ENCODE data around the gene XPO4.
A peak's percentile ranks its signal among the peaks of the same experiment; 100 is the strongest.
"Not testable (repeated sequence)": the region's sequence is repeated elsewhere in the genome, so short reads cannot be mapped to it uniquely, and the experiment has no call there.

XPO4 gene

DNA sequence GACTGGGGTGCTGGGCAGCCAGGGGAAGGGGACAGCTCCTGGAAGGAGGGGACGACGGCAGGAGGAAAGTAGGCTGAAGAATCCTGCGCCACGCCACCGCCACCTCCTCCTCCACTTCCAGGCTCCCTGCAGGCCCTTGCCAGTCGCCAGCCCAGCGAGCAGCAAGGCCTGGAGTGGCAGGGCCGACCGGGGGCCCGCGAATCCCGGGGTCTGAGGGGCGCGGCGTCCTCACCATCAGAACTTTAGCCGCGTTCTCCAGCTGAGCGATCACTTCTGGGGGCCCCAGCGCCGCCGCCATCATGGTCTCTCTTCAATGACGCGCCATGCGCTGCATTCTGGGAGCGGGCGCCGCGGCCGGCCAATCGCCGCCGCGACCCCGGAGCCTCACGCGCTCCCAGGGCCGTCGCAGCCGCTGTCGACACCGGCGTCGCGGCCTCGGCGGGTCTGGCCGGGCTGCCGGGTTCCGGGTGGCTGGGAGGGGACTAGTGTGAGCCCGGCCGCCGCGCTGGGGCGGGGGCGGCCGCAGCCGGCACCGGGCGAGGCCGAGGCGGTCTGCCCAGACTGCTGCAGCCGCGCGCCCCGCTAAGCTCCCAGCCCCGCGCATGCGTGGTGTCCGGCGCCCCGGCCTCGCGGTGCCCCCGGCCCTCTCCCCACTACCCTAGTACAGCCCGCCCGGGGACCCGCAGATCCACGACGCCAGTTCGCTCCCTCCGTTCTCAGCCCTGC, at the start of gene XPO4:
Gene XPO4, minus strand, starts transcription at position 309 of the 726 bp plus-strand sequence. Its CDS starts 8 bp downstream, at position 301.
- DNase-seq (ENCODE audit: low read depth in 1 of 2, low spot score in 1 of 2), result peak; percentile 63 to 68

DNA sequence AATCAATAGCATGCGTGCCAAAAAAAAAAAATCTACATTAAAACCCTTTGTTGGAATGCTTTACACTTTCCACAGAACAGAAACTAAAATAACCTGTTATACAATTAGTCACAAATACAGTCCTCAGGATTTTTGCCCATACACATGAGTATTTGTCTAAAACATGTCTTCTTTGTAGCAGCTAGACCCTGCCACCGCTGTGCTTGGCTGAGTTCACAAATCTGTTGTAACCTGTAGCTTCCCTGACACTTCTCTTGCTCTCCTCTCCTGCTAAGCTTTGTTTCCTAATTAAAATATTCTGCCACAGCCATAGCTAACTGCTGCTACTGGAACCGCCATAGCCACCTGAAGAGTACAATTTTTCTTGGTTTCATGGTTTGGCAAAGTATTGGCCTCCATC, 45.5 kb upstream of the XPO4 start:
- DNase-seq (ENCODE audit: low read depth in 1 of 2, low spot score in 1 of 2), result not testable (repeated sequence)

GRCh38 chr13:20945952-20946383, 43.4 kb upstream of the XPO4 start:
- no peak for DNase-seq (ENCODE audit: low read depth in 1 of 2, low spot score in 1 of 2)

DNA sequence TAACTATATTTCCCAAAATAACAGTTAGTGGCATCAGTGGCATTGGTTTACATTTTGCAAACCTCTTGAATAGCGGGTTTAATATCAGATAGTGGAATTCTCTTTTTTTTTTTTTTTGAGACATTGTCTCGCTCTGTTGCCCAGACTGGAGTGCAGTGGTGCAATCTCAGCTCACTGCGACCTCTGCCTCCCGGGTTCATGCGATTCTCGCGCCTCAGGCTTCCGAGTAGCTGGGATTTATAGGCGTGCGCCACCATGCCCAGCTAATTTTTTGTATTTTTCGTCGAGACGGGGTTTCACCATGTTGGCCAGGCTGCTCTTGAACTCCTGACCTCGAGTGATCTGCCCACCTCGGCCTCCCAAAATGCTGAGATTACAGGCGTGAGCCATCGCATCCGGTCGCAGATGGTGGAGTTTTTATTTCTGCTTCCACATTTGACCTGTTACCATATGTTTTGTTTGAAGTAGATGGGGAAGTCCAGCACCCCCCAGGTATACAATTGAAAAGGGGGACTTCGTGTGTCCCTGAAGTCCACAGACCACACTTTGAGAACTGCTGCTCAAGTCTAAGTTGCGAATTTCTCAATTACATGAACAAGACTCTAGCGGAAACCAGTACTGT, 40.5 kb upstream of the XPO4 start:
- DNase-seq (ENCODE audit: low read depth in 1 of 2, low spot score in 1 of 2), result no peak

GRCh38 chr13:20940511-20940910, 38.0 kb upstream of the XPO4 start:
- DNase-seq (ENCODE audit: low read depth in 1 of 2, low spot score in 1 of 2), result not testable (repeated sequence)

GRCh38 chr13:20940083-20940482, 37.5 kb upstream of the XPO4 start:
- DNase-seq (ENCODE audit: low read depth in 1 of 2, low spot score in 1 of 2), result no peak

GRCh38 chr13:20939662-20940061, 37.1 kb upstream of the XPO4 start:
- DNase-seq (ENCODE audit: low read depth in 1 of 2, low spot score in 1 of 2), result no peak

DNA sequence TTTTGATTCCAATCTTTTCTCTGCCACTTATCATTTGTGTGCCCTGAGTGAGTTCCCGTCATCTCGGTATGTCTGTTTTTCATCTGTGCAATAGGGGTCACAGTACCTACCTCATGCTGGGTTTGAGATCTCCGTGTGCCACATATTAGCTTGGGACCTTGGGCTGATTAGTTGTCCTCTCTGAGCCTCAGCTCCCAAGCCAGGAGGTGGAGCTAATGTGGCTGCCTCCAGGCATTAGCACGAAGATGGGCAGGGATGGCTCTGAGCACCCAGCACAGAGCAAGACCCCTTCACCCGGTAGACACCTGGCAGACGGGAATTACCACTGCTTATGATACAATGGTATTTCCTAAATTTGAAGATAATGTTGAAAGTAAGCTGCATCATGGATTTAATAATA, 35.8 kb upstream of the XPO4 start:
- no peak for DNase-seq (ENCODE audit: low read depth in 1 of 2, low spot score in 1 of 2)

DNA sequence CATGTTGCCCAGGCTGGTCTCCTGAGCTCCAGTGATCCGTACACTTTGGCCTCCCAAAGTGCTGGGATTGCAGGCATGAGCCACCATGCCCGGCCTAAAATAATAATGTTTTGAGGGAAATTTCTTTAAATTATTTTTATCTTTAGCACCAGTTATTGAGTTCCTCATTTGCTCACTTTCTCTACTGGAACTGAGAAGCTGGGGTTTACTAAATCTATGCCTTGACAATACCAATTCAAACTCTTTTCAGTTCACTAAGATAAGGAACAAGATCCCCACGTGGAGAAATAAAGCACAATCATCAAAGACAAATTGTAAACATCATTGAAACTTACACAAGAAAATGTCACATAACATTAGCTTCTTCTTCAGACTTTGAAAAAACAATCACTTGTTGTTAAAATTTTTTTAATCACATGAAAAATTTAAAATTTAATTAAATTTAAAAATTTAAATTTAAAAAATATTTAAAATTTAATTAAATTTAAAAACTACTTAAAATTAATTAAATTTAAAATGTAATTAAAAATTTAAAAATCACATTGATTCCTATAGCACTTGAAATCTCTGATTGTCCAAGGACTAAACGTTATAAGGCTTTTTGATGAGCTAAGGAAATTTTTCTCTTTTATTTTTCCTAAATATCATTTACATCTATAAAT, 25.2 kb upstream of the XPO4 start:
- DNase-seq (ENCODE audit: low read depth in 1 of 2, low spot score in 1 of 2), result no peak

DNA sequence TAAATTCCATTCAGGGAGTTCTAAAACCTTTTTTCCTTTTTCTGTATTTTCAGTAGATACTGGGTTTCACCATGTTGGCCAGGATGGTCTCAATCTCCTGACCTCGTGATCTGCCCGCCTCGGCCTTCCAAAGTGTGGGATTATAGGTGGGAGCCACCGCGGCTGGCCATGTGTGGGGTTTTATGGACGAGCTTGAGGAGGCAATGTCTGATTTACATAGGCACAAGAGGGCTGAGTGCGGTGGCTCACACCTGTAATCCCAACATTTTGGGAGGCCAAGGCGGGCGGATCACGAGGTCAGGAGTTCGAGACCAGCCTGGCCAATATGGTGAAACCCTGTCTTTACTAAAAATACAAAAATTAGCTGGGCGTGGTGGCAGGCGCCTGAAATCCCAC, 22.8 kb upstream of the XPO4 start:
- not testable (repeated sequence) for DNase-seq (ENCODE audit: low read depth in 1 of 2, low spot score in 1 of 2)

DNA sequence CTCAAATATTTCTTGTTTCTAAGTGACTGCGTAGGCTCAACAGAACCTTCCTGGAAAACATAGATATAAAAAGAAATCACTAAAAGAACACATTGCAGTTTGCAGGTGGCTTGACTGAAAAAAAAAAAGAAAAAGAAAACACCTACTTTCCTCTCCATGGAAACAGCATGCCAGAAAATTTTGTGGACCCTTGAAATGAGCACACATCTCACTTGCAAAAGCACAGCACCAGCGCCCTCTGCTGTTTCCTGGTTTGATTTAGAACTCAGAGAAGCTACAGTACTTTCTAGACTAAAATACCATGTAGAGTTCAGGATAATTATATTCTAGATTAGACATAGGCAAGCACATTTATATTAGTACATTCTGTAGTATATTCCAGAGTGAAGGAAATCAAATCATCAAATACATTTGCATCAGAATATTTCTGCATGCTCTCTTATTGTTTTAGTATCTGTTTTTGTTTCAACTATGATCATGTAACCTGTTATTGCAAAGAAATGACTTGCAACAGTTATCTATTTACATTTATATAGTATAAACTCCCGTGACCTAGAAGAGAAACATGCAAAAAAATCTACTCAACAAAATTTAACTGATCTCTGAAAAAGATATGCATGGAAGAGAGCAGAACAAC, 22.3 kb upstream of the XPO4 start:
- DNase-seq (ENCODE audit: low read depth in 1 of 2, low spot score in 1 of 2), result peak; percentile 22 to 76

DNA sequence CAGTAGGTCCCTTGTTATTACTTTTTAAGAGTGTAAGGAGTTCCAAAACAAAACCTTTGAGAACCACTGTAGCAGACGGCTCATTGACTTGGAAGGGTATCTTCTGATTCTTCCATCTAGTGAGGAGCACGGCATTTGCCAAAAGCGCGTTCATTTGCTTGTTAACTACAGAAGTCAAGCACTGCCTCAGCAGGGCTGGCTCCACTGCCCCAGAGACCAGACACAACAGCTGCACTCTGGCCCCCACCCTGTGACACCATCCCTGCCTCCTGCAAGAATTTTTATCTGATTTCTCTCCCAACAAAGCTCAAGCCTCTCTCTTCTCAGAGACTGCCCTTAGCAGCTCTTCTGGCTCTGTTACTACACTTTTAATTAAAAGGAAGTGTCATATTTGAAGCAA, 20.7 kb upstream of the XPO4 start:
- DNase-seq (ENCODE audit: low read depth in 1 of 2, low spot score in 1 of 2), result no peak

GRCh38 chr13:20921572-20921971, 19.0 kb upstream of the XPO4 start:
- DNase-seq (ENCODE audit: low read depth in 1 of 2, low spot score in 1 of 2), result no peak

DNA sequence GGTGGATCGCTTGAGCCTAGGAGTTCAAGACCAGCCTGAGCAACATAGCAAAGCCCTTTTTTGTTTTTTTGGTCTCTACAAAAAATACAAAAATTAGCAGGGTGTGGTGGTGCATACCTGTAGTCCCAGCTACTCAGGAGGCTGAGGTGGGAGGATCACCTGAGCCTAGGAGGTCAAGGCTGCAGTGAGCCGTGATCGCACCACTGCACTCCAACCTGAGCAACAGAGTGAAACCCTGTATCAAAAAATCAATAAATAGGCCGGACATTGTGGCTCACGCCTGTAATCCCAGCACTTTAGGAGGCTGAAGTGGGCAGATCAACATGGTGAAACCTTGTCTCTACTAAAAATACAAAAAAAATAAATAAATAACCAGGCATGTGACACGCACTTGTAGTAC, 13.1 kb upstream of the XPO4 start:
- not testable (repeated sequence) for DNase-seq (ENCODE audit: low read depth in 1 of 2, low spot score in 1 of 2)

DNA sequence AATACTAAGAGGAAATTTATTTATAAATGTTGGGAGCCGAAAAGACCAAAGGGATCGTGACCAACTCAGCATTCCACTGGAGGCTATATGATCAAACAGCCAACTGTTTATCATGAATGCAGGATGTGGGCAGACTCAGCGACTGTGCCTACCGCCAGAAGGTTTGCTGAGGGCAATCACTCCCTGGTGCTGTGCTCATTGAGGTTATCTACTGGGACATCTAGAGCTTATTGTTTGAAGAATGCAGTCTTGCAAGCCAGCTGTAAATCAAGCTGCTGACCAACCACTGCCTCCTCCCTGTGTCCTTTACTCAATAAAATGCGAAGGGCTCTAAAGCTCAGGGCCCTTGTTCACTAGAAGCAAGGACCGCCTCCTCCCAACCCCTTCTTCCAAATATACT, 8.5 kb upstream of the XPO4 start:
- no peak for DNase-seq (ENCODE audit: low read depth in 1 of 2, low spot score in 1 of 2)

DNA sequence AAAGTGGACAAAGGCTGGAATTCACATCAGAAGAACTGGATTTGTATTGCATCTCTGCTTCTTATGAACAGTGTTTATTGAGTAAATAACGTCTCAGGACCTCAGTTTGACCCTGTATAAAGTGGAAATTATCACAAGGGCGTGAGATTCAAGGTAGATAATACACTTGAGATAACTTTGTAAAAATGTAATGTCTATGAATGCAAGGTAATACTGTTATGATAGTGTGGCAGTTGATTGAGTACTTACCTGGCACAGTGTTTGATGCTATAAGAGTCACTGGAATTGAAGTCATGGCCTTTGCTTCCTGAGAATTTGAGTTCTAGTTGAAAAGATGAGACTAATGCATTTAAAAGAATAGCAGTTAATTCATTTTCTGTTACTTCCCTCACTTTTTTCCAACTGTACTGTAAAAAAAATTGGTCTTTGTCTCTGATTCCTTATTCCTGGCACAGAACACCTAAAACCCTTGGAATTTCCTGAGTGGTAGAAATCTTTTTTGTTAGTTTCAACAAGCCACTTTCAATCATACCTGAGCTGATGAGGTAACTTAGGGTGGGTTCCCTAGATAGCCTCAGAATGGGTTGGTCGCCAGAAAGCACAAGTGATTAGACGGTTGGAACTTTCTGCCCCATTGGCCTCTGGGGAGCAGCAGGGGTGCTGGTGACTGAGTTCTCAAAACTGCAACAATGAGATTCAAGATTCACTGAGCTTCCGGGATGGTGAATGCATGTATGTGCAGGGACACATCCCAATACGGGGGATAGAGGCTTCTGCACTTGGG, 6.4 kb upstream of the XPO4 start:
- no peak for DNase-seq (ENCODE audit: low read depth in 1 of 2, low spot score in 1 of 2)

DNA sequence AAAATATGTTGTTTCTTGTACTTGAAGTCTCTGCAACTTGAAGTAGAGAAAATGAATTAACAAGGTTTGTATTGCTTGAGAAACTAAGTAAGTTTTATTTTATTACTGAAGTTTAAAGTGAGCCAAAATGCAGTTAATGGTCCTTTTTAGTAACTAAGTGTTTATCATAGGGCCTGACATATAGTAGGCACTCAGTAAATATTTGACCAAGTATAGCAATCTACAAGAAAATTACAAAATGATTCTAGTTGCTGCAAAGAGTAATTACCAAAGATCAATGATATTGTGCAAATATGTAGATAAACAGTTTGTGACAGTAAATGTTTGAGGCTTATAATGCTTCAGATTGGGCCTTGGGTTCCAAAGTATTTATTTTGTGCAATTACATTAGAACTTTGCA, 2.4 kb upstream of the XPO4 start:
- no peak for DNase-seq (ENCODE audit: low read depth in 1 of 2, low spot score in 1 of 2)

- DNase-seq (ENCODE audit: low read depth in 1 of 2, low spot score in 1 of 2), result no peak
These were observed 574 bp upstream of the XPO4 start for GRCh38 chr13:20903164-20903475.

GRCh38 chr13:20901668-20902437, 693 bp downstream of the XPO4 start:
- DNase-seq (ENCODE audit: low read depth in 1 of 2, low spot score in 1 of 2), result peak in 1 of 2 donors; percentile 19

- DNase-seq (ENCODE audit: low read depth in 1 of 2, low spot score in 1 of 2), result no peak
These were observed 8.3 kb downstream of the XPO4 start for GRCh38 chr13:20894245-20894644.
